Thoracic aorta (tissue), 2 donors: ENCODE data around the gene FAM98B. TPM values are rescaled to one million over a fixed set of nuclear protein-coding genes. Genes with fewer than 3 reads are reported as not detected.
A peak's percentile ranks its signal among the peaks of the same experiment; 100 is the strongest.

Experiments
- ATAC-seq: fragments of 150-250 bp; one replicate; pipeline ENCODE4 v1.8.0; 2017; ENCODE audit warnings: low read depth; ENCODE audit not compliant: insufficient number of reproducible peaks, low FRiP score
- DNase-seq: peaks from one replicate; pipeline ENCODE4 v3.0.0-alpha.2; 2020; ENCODE audit warnings: low spot score
- H3K27ac ChIP-seq, 2 donors: fragments of 200-600 bp; sonication (generic); 1 replicate in 1 of 2; 2 replicates in 1 of 2; pipeline ENCODE4 v1.5.1; 2016; ENCODE audit warnings: mild to moderate bottlenecking in 2 of 2, moderate library complexity in 2 of 2
- H3K27me3 ChIP-seq: fragments of 200-600 bp; sonication (generic); replicated peaks from 2 replicates; pipeline ENCODE4 v1.6.0; 2016; ENCODE audit warnings: mild to moderate bottlenecking; ENCODE audit not compliant: insufficient read depth
- H3K36me3 ChIP-seq: fragments of 200-600 bp; sonication (generic); one replicate; pipeline ENCODE4 v1.5.1; 2016
- H3K4me1 ChIP-seq, 2 donors: fragments of 200-600 bp; sonication (generic); 1 replicate in 1 of 2; 2 replicates in 1 of 2; pipeline versions ENCODE4 v1.5.1 to v1.6.0; 2016; ENCODE audit warnings: low read depth in 2 of 2, mild to moderate bottlenecking in 1 of 2; ENCODE audit not compliant: control insufficient read depth in 1 of 2
- H3K4me3 ChIP-seq: fragments of 200-600 bp; sonication (generic); 2 replicates; pipeline ENCODE4 v1.5.1; 2016; ENCODE audit warnings: mild to moderate bottlenecking
- H3K9me3 ChIP-seq: fragments of 200-600 bp; sonication (generic); 2 replicates; pipeline ENCODE4 v1.5.1; 2016
- total RNA-seq, 2 donors: library from RNA; depleted of rRNA; stranded (reverse); fragments of >200 nt; gene quantifications; one replicate each; pipeline versions ENCODE4 v1.1.0 to v1.2.3, GENCODE V29; 2016
- TF ChIP-seq, protein P1 (sequence below): fragments of 200-600 bp; sonication (generic); IDR thresholded peaks from one replicate; pipeline ENCODE4 v1.5.1; 2019; ENCODE audit warnings: antibody characterized with exemption

The FAM98B gene
- total RNA-seq, 2 donors from 2014 or later: 8.0 to 14.0 TPM

DNA sequence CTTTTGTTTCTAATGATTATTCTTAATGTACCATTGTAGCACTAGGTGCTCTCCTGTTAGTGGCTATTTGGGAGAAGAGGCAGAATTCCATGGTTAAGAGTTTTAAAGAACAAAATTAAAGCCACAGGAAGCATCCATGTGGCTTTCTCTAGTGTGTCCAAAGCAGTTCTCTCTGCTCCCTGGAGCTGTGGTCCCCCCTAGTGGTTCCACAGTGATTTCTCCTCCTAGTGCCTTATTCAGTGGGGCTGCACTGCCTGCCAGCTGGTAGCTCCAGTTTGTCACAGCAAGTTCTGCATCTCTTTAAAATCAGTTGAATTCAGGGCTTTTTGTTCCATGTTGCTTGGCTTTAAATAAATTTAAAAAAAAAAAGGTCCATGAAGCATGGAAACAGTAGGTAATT is 39.6 kb upstream of the FAM98B start:
- no peak for ATAC-seq
- H3K27me3 ChIP-seq: no peaks in the 10 kb centered on the region
- no peaks in the 10 kb centered on the region for H3K9me3 ChIP-seq
- no peak overlapping the region for H3K4me3 ChIP-seq
- TF ChIP-seq, protein P1, sequence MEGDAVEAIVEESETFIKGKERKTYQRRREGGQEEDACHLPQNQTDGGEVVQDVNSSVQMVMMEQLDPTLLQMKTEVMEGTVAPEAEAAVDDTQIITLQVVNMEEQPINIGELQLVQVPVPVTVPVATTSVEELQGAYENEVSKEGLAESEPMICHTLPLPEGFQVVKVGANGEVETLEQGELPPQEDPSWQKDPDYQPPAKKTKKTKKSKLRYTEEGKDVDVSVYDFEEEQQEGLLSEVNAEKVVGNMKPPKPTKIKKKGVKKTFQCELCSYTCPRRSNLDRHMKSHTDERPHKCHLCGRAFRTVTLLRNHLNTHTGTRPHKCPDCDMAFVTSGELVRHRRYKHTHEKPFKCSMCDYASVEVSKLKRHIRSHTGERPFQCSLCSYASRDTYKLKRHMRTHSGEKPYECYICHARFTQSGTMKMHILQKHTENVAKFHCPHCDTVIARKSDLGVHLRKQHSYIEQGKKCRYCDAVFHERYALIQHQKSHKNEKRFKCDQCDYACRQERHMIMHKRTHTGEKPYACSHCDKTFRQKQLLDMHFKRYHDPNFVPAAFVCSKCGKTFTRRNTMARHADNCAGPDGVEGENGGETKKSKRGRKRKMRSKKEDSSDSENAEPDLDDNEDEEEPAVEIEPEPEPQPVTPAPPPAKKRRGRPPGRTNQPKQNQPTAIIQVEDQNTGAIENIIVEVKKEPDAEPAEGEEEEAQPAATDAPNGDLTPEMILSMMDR: peak; percentile 70
- no peaks in the 10 kb centered on the region for H3K4me1 ChIP-seq
- no peaks in the 10 kb centered on the region for H3K36me3 ChIP-seq
- DNase-seq: peak; percentile 7
- no peak overlapping the region for H3K27ac ChIP-seq

DNA sequence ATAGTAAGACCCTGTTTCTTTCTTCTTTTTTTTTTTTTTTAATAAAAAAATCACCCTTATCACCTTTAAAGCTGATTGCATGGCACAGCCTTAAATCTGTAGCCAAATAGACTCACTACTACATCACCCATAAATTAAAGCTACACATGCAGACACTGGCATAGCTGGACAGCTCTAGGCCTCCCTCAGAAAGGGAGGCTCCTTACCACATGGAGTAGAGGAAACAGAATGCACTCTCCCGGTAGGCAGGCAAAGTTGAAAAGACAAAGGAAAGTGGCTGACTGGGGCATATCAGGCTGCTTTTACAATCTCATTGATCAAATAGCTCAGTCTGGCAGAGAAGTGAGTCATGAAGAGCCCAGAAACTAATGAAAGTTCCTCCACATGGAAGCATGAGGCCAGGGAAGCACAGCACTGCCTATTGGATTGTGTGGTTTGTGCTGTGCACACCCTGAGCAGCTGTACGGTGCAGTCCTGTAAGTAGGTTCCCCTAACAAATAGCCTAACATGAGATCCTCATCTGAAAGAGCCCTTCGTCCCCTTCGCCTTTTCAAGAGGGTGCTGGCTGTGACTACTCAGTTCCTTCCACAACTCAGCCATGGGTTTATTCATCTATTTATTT is 32.7 kb upstream of the FAM98B start:
- Histone ChIP-seq H3K36me3 (no peaks in the 10 kb centered on the region), H3K27ac (no peak overlapping the region), H3K4me3 (no peak overlapping the region), H3K4me1 (no peaks in the 10 kb centered on the region), H3K9me3 (no peaks in the 10 kb centered on the region), H3K27me3 (no peaks in the 10 kb centered on the region)
- no peak for ATAC-seq
- TF ChIP-seq, protein P1: no peak
- no peak for DNase-seq

DNA sequence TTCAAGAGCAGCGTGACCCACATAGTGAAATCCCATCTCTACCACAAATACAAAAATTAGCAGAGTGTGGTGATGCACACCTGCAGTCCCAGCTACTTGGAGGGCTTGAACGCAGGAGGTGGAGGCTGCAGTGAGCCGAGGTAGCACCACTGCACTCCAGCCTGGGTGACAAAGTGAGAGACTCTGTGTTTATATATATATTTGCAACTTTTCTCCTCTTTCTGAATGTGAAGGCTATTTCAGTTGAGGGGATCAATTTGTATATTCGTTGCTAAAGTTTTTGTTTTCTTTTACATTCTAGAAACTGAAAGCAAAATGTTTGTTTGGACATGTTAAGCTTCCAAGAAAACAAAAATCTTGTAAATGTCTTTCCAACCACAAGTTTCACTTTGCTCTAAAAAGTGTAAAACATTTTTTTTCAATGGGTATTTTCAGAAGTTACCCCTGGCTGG is 29.8 kb upstream of the FAM98B start:
- H3K4me3 ChIP-seq: no peak overlapping the region
- DNase-seq (no peak), ATAC-seq (no peak)
- H3K4me1 ChIP-seq: no peaks in the 10 kb centered on the region
- no peaks in the 10 kb centered on the region for H3K9me3 ChIP-seq
- H3K27ac ChIP-seq: no peak overlapping the region
- TF ChIP-seq, protein P1: no peak
- no peaks in the 10 kb centered on the region for H3K36me3 ChIP-seq
- H3K27me3 ChIP-seq: no peaks in the 10 kb centered on the region

DNA sequence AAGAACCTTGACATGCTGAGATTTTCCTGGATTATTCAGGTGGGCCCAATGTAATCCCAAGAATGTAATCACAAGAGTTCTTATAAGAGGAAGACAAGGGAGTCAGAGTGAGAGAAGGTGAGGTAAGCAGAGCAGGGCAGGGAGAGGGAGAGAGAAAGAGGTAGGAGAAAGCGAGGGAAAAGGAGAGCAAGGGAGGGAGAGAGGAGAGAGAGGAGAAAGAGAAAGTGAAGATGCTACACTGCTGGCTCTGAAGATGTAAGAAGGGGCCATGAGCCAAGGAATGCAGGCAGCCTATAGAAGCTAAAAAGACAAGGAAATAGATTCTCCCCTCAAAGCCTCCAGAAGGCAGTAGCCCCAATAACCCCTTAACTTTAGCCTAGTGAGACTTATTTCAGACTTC is 28.7 kb upstream of the FAM98B start:
- DNase-seq (no peak), ATAC-seq (no peak)
- H3K4me1 ChIP-seq: no peaks in the 10 kb centered on the region
- H3K9me3 ChIP-seq: no peaks in the 10 kb centered on the region
- no peaks in the 10 kb centered on the region for H3K27me3 ChIP-seq
- TF ChIP-seq, protein P1: no peak
- H3K4me3 ChIP-seq: no peak overlapping the region
- H3K27ac ChIP-seq: no peak overlapping the region
- no peaks in the 10 kb centered on the region for H3K36me3 ChIP-seq

DNA sequence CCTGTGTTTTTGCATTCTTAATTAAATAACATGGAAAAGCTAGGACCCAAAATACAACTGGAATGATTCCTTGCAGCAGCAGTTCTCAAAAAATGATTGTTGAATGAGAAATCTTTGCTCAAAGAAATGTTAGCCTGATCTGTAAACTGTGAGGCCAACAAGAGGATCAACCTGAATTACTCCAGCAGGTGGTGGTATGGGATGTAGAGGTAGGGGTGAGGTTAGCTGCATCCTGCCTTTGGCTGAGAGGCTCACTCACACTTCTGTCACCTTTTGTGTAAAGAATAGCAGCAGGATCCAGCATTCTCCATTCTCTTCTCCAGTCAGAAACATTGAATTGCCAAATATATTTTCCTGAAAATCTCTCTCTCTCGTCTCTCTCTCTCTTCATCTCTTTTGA is 26.5 kb upstream of the FAM98B start:
- ATAC-seq (no peak), DNase-seq (no peak)
- H3K9me3 ChIP-seq: no peaks in the 10 kb centered on the region
- no peaks in the 10 kb centered on the region for H3K27me3 ChIP-seq
- no peaks in the 10 kb centered on the region for H3K4me1 ChIP-seq
- TF ChIP-seq, protein P1: no peak
- H3K27ac ChIP-seq: no peak overlapping the region
- H3K4me3 ChIP-seq: no peak overlapping the region
- no peaks in the 10 kb centered on the region for H3K36me3 ChIP-seq
